ENCODE data around the gene TOR2A.
"Not testable (repeated sequence)": the region's sequence is repeated elsewhere in the genome, so short reads cannot be mapped to it uniquely, and the experiment has no call there.

TOR2A gene

DNA sequence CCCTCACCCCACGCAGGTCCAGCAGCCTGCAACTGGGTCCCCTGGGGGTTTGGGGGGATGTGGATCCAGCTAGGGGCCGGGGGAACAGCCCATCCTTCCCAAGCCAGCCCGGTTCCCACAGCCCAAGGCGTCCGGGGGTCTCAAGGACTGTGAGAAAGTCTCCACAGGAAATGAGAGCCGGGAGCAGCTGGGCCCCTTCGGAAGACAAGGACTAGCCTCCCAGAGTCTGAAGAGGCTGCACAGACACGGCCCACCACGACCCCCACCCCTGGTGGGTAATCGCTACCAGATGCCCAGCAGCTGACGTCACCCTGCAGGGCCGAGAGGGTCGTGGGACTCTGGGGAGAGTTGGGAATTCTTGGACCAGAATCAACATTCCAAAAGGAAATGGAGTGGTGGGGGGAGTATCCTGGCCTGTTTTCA is 32.8 kb upstream of the TOR2A start:
- DNase-seq, result peak in 1 of 2 experiments; percentile 36

DNA sequence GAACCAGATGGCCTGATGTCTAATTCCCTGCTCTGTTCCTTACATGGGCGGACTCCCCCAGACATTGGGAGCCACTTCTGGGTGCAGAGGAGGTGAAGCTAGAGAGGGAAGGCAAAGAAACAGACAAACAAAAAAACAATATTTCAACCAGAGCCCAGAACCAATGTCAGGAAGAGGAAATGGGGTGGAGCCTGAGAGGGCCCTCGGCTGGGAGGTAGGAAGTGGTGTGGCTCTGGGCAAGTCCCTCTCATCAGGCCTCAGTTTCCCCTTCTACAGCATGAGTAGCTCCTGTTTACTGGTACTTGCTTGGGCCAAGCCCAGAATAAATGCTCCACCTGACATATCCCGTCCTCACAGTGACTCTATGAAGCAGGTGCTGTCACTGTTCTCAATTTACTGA is 32.3 kb upstream of the TOR2A start:
- DNase-seq, result peak in 1 of 2 experiments; percentile 50

DNA sequence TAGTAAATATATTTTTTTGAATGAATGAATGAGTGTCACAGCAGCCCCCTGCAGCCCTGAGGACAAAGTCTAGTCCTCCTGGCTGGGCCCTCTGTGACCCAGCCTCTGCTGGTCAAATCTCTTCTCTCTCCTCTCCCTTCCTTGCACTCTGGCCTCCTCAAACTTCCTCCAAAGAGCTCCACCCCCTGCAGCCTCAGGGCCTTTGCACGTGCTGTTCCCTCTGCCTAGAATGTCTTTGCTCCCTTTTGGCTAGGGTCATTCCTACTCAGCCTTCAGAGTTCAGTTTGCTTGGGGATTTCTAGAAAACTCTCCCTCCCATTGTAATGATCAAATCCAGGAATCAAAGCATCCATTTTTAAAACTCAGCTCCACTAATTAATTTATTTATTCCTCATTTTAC is 30.3 kb upstream of the TOR2A start:
- DNase-seq, result no peak

DNA sequence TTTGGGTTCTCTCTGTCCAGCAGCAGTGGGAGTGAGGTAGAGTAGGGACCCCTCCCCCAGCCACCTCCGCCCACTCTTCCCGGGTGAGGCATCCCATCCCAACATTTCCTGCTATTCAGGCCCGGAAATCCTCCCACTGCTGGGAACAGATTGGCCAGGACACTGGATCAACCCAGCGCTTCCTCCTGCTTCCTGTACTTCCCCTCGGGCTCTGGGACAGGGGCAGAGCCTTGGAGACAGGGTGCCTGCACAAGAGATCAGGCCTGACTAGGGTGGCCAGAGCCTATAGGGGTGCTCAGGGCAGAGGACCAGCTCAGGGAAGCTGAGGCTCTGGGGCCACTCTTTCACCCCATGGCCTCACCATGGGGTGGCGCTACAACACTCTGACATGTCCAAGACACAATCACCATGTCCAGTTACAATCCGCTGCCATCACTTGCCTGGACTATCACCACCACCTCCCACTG is 28.9 kb upstream of the TOR2A start:
- no peak for DNase-seq

DNA sequence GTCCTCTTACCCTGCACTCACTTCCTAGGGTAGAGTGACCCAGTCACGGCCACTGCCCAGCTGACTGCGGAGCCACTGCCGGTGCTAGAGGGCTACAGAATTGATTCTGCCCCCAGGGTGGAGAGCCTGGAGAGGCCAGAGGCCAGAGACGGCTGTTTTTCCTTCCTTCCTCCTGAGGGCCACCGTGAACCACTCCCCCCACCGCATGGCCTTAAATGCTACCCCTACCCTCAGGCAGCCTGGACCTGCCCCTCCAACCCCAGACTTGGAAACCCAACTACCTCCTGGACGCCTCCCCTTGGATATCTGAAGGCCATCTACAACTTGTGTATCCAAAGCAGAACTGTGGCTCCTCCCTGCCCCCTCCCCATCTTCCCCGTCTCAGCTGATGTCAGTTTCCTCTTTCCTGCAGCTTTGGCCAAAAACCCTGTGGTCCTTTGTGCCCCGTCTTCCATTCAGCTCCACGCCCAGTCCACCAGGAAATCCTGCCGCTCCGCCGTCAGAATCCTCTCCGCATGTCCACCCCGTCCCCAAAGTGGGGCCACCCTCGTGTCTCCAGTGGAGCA is 27.1 kb upstream of the TOR2A start:
- no peak for DNase-seq

DNA sequence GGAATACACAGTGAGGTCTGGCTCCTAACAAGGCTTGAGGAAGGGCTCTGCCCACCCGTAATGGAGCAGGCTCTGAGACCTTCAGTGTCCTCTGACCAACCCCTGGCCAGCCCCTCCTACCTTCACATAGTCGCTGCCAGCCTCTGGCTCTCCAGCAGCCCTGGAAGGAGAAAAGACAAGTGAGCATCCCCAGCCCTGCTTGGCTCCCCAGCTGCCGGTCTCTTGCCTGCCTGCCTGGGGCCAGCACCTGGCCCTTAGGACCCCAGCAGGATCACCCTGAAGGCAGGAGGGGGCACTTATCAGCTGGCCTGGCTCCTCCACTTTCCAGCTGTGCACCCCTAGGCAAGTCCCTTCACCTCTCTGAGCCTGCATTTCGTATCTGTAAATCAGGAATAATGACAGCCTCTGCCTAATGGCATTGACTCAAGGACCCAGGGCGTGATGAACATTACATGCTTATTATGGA is 26.4 kb upstream of the TOR2A start:
- no peak for DNase-seq

DNA sequence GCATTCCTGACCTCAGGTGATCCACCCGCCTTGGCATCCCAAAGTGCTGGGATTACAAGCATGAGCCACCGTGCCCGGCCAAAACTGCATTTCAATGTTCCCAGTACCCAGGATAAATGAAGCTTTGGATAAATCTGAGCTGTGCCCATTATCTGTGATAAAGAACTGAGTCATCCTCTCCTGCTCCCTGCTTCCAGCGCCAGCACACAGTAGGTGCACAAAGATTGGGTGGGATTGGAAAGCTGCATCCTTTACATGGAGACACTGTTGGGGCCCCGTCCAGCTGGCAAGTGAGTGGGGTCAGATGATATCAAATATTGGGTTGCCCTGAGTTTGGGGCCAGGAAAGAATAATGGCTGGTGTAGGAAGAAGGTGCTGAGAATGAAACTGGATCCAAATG is 26.0 kb upstream of the TOR2A start:
- DNase-seq, result no peak

DNA sequence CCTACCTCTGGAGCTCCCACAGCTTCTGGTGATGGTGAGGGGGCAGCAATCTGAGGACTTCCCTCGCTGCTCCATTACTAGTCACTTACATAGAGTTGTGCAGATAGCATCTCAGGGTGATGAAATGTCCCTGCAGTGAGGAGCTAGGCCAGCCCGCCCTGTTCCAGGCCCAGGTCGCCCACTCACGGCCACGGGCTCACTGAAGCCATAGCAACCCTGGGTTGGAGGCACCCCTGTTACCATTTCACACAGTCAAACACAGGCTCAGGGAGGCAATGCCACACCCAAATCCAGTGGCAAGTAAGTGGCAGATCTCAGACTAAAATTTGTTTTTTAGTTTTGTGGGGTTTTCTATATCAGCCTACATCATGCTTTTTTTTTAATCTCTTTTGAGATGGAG is 23.7 kb upstream of the TOR2A start:
- DNase-seq, result no peak

DNA sequence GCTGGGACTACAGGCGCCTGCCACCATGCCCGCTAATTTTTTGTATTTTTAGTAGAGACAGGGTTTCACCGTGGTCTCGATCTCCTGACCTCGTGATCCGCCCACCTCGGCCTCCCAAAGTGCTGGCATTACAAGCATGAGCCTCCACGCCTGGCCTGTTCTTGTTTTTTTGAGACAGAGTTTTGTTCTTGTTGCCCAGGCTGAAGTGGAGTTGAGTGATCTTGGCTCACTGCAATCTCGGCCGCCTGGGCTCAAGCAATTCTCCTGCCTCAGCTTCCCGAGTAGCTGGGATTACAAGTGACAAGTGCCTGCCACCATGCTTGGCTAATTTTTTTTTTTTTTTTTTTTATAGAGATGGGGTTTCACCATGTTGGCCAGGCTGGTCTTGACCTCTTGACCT is 21.7 kb upstream of the TOR2A start:
- not testable (repeated sequence) for DNase-seq

DNA sequence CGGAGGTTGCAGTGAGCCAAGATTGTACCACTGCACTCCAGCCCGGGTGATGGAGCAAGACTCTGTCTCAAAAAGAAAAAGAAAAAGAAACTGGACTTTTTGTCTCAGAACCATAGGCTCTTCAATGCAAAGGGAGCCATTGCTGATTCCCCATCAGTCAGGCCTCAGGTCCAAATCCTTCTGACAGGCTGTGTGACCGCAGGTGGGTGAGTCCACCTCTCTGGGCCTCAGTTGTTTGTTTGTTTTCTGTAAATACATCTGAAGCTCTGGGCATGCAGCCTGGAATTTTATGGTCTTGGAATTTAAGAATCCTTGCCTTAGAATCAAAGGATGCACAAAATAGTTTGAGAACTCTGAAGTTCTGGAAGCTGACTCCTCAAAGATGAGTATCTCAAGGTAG is 21.1 kb upstream of the TOR2A start:
- DNase-seq, result no peak

DNA sequence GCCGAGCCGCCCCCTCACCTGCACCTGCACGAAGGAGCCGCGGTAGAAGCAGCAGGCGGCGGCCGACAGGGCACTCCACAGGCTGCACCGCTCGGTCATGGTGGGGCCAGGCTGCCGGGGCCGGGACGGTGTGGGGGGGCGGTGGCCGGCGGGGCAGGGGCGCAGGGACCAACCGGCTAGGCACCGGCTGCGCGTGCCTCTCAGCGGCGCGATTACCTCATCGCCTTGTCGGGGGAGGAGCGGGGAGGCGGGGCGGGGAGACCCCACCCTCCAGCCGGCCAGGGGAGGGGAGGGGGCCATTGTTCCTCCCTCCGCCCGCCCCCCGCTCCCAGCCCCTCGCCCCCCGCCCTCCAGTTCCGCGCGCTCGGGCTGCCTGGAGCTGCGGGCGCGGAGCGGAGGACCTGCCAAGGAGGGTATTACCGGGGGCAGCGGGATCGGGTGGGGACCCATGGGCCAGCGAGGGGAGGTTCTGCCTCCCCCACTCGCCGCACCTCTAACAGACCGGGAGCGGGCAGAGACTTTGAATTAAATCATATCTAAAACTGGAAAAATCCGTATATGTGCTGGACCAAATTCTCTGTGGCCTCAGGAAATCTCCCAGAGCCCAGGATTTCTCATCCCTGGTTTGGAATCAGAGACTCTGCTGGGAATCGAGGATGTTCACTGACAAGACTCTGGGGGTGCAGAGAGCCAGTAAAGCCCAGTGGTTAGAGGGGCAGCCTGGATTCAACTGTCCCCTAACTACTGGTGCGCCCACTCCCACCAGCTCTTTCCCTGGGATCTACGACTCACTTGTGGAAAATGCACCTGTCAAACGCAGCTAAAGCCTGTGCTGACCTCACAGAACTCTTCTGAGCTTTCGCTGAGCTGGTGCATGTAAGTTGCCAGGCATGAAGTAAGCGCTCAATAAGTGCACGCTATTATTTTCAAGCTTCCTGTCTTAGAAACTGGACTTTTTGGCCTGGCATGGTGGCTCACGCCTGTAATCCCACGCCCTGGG is 20.3 kb upstream of the TOR2A start:
- peak; percentile 32 to 66 for DNase-seq

DNA sequence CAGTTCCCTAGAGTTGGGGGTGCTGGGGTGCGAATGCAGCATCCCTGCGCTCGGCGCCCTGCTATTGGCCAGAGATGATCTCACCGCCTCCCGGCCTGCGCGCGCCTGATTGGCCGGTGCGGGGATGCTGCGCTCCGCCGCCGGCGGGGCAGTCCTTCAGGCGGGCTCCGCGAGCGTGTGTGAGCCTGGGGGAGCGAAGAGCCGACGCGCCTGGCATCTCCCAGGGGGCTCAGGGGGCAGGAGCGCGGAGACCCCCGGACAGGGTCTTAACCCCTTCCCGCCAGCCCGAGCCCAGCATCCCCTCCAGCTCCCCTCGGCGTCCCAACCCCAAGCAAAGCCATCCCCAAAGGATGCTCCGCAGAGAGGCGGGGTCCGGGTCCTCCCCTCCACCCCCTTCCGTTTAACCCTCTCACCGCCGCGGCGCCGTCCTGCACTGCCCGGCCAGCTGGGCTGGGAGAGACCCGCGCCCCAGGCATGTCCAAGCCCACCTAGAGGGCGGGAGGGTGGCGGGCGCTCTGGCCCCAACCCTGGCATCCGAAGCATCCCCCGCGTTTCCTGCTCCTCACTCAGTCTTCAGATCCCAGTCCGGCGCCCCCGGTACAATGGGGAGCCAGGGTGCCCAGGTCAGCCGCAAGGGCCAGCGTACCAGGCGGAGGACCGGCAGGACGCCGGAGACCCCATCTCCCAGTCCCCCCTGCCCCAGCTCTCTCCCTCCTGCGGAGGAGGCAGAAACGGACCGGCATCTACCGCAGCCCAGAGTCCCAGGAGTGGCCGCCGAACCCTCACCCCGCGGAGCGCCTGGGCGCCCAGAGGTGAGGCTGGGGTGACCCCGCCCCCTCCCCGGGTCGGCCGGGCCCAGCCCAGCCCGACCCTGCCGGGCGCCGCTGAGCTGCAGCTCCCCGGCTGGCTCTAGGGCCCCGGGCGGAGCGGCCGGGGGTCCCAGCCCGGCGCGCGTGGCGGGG is 19.3 kb upstream of the TOR2A start:
- DNase-seq, result peak; percentile 33 to 68

DNA sequence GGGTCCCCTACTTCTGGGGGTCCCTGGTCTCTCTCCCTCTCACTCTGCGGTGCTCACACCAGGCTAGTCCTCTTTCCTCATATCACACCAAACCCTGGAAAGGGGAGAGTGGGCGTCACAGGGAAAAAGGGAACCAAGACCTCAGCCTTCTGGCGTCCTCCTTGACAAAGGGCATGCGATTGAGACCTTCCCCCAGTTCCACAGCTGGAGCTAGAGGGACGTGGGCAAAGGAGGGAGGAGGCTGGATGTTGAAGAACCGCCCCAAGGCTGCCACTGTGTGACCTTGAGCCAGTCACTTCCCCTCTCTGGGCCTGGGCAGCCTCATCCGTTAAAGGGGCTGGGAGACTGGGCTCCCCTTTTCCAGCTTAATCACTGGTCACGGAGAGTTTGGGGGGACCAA is 18.5 kb upstream of the TOR2A start:
- no peak for DNase-seq

DNA sequence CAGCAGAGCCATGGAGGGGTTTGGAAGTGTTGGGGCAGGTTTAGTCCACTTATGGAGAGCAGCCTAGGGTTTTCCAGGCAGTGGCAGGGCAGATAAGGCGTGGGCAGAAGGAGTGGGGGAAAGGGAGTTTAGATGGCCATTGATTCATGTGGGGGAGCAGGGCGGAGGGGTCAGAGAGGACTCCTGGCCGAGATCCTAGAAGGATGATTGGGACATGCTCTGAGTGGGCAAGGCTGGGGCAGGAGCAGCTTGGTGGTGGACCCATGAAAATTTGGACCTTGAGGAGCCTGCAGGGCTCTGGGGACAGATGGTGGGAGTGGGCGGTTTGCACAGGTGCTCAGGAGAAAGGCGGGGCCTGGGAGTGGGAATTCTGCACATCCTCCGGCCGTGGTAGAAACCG is 18.1 kb upstream of the TOR2A start:
- no peak for DNase-seq

DNA sequence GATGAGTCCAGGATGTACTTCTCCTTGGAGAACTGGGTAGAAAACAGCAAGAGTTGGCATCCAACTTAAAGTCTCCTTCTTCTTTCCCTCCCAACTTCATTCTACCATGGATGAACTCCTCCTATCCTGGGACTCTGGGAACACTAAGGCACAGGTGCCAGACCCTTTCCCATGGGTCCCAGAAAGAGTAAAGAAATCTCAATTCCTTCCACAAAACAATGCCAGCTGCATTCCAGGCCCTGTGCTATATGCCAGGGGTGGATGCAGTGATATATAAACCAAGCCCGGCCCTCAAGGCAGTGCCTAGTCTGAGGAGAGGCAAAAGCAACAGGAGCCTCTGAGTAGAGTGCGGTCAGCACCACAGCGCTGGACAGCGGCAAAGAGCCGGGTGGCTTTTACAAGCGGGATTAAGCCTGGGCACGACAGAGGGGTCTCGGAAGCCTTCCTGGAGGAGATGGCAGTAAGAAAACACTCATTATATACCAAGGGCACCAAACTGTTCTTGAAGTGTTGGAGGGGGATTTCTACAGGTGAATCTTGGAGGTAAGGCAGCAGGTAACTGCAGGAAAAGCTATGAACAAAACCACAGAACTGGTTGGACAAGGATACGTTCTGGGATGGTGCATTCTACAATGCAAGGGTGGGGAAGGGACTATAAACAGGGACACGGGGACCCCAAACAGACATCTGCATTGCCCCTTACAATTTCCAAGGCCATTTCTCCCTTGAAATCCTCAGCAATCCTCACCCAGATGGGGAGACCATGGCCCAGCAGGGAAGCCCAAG is 16.4 kb upstream of the TOR2A start:
- DNase-seq, result no peak

DNA sequence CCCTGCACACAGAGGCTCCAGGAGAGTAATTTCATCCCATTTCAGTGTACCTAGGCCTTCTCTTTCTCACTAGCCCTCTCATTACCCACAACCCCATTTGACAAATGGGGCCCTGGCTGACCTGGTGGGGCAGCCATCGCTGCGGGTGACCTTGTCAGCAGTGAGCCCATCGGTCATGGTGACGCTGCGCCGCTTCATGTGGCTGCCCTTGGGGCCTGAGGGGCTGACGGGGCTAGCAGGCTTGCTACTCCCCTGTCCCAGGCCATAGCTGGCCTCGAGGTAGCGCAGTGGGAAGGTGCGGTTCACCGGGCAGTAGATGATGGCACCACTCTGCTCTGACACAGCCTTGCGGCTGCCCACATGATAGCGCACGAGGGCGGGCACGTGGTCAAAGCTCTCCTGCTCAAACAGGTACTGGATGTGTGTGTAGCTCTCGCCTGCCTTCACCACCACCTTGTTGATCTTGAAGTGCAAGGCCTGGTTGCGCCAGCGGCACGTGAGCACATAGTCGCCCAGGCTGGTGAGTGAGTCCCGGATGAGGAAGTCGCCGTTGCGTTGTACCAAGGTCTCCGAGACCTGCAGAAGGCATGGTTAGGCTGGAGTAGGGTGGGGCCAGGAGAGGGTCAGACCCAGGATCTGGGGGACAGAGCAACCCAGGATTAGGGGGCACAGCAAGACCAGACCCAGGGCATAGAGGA is 14.1 kb upstream of the TOR2A start:
- DNase-seq, result no peak

DNA sequence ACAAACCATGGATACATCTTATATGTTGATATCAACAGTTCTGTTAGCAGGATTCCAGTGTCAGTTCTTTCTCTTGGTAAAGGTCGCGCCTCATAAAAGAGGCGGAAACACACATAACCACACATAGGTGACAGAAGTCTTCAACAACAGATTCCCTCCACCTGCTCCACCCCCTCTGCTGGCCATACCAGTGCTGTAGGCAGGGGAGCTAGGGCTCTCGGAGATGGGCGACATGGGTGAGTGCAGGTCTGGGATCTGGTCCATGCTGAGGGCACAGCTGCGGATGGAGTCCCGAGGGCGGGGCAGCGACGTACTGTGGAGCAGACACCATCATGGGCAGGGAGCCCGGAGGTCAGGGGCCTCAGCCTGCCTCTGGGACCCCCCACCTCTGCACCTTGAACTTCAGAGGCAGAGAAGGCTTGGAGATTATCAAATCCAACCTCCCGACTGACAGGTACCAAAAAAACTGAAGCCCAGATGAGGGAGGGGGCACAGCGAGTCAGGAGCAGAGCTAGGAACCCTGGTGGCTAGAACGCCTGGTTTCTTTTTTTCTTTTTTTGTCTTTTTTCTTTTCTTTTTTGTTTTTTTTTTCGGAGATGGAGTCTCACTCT is 12.0 kb upstream of the TOR2A start:
- DNase-seq, result no peak

DNA sequence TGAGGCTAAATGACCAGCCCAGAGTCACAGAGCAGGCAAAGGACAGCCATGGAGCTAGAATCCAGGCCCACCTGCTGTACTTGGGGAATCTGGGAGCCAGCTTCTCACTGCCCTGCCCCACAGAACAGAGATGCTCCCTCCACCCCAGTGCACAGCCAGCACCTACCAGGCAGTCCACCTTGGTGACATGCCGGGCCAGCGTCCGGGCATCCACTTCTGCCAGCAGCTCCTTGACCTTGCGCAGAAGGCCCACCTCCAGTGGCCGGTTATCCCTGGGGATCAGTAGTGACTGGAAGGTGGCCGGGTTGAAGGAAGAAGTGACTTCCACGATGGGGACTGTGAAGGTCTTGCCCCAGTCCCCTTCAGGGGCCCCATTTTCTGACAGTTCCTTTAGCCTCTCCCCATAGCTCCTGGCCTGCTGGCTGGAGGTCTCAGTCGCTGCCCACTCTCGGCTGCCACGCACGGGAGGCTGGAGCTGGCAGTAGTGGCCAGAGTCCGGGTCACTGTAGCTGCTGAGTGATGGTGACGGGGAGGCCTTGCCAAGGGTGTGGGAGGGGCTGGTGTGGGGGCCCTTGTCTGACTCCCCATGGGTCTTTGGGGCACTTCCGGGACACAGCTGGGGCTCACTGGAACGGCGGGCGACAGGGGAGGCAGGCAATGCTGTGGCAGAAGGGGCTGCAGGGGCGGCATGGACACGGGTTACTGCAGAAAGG is 9.5 kb upstream of the TOR2A start:
- DNase-seq, result no peak

DNA sequence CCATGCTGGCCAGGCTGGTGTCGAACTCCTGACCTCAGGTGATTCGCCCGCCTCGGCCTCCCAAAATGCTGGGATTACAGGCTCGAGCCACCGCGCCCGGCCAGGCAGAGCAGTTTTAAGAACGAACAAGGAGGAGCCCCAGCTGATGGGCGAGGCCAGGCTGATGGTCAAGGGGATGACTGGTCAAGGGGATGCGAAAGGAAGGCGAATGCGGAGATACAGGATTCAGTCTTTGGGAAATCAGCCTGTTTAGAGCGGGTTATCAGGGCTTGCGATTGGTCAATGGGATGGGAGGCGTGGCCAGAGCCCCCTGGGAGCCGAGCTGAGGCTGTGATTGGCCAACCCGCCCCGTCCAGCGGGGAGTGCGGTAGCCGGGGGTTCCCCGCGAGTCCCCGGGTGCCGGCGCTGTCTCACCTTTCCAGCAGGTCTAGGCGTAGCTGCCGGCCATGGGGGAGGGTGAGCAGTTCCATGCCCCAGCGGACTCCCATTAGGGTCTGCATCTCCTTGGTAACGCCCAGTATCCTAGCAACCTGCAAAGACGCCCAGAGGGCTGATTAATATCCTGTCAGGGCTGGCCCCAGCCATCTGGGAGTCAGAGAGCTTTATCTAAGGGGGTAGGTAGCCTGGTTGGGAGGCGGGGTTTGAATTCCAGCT is 7.5 kb upstream of the TOR2A start:
- peak; percentile 97 to 98 for DNase-seq
